NCI-H2196 (cell line): ENCODE measurements around the gene ST6GALNAC1.

ENCODE experiments used
- DNase-seq: peaks from one replicate; lab custom pipeline; 2025; ENCODE audit not compliant: unreplicated experiment; lab: John Stamatoyannopoulos, UW

ST6GALNAC1 gene

GRCh38 chr17:76584427-76585032 is 59.0 kb downstream of the ST6GALNAC1 start:
- no peak for DNase-seq

GRCh38 chr17:76582660-76583059 is 60.9 kb downstream of the ST6GALNAC1 start:
- no peak for DNase-seq

GRCh38 chr17:76581515-76581914 is 62.0 kb downstream of the ST6GALNAC1 start:
- no peak for DNase-seq

- no peak for DNase-seq
Observed at GRCh38 chr17:76579281-76579680, 64.3 kb downstream of the ST6GALNAC1 start.

GRCh38 chr17:76578376-76578775 is 65.2 kb downstream of the ST6GALNAC1 start:
- DNase-seq: no peak

- no peak for DNase-seq
Observed at GRCh38 chr17:76577876-76578275, 65.7 kb downstream of the ST6GALNAC1 start.

GRCh38 chr17:76576189-76576588 is 67.4 kb downstream of the ST6GALNAC1 start:
- DNase-seq: no peak

- no peak for DNase-seq
Observed at GRCh38 chr17:76575570-76575969, 68.0 kb downstream of the ST6GALNAC1 start.
